HG03196 (cell line): ENCODE results near the gene BAIAP2L1.

ENCODE experiments used
- ATAC-seq: cut with Tn5 transposase; IDR thresholded peaks from one replicate; pipeline ENCODE4 v1.9.1; 2021; ENCODE audit not compliant: unreplicated experiment

Gene BAIAP2L1

DNA sequence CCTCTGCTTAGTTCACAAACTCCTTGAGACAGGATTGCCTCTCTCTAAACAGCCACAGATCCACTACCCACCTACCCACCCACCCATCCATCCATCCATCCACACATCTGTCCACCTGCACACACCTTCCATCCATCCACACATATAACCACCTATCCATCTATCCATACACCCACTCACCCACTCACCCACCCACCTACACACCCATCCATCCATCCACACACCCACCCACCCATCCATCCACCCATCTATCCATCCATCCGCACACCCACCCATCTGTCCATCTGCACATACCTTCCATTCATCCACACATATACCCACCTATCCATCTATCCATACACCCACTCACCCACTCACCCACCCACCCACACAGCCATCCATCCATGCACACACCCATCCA lies 158.5 kb downstream of the BAIAP2L1 start:
- ATAC-seq = no peak

DNA sequence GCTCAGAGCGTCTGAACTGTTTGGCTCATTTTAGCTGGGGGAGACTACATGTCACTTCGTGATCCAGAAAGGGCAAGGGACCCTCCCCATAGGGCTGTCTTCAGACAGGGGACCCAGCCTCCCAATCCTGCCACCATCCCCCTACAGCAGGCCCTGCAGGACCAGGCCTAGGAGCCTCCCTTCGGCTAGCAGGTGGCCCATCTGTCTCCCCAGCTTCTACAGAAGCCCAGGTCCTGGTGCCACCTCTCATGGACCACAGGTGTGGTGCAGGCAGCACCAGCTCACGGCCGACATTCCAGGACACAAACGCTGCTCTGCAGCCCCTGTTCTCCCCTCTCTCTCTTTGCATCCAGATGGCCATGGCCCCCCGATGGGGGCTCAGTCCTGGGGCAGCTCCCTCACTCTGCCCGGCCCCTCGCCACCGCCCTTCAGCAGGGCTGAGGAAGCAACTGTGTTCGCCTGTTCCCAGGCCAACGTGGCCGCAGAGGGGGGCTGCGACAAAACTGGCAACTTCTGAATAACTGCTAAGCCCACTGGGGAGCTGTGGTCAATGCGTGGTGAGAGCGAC lies 159.1 kb downstream of the BAIAP2L1 start:
- no peak for ATAC-seq
